Fibroblast of gingiva (primary cell): ENCODE measurements around the gene PPP1R37.
"Not testable (repeated sequence)": the region's sequence is repeated elsewhere in the genome, so short reads cannot be mapped to it uniquely, and the experiment has no call there.

Source experiments
- DNase-seq: peaks from one replicate; pipeline ENCODE4 v3.0.0-alpha.2; 2011; ENCODE audit warnings: low read depth

PPP1R37 gene

GRCh38 chr19:45115809-45116615, 23.0 kb downstream of the PPP1R37 start:
- peak; percentile 10 for DNase-seq

GRCh38 chr19:45117167-45117594, 24.2 kb downstream of the PPP1R37 start:
- DNase-seq, result no peak

GRCh38 chr19:45117671-45118070, 24.7 kb downstream of the PPP1R37 start:
- DNase-seq, result no peak

GRCh38 chr19:45118106-45118505, 25.1 kb downstream of the PPP1R37 start:
- no peak for DNase-seq

GRCh38 chr19:45118591-45119355, 25.8 kb downstream of the PPP1R37 start:
- not testable (repeated sequence) for DNase-seq

GRCh38 chr19:45119582-45119981, 26.6 kb downstream of the PPP1R37 start:
- no peak for DNase-seq

GRCh38 chr19:45121827-45122345, 28.9 kb downstream of the PPP1R37 start:
- no peak for DNase-seq

- DNase-seq, result no peak
Observed at GRCh38 chr19:45122832-45123231, 29.9 kb downstream of the PPP1R37 start.

GRCh38 chr19:45123440-45123850, 30.5 kb downstream of the PPP1R37 start:
- no peak for DNase-seq

GRCh38 chr19:45124021-45124420, 31.0 kb downstream of the PPP1R37 start:
- no peak for DNase-seq

GRCh38 chr19:45125360-45125759, 32.4 kb downstream of the PPP1R37 start:
- DNase-seq, result no peak

- peak; percentile 20 for DNase-seq
Observed at GRCh38 chr19:45125975-45126493, 33.1 kb downstream of the PPP1R37 start.

- no peak for DNase-seq
Observed at GRCh38 chr19:45126654-45127053, 33.7 kb downstream of the PPP1R37 start.

GRCh38 chr19:45128146-45128545, 35.2 kb downstream of the PPP1R37 start:
- no peak for DNase-seq

- DNase-seq, result no peak
Observed at GRCh38 chr19:45128806-45129205, 35.8 kb downstream of the PPP1R37 start.

GRCh38 chr19:45130236-45130635, 37.3 kb downstream of the PPP1R37 start:
- DNase-seq, result no peak

GRCh38 chr19:45130888-45131615, 38.1 kb downstream of the PPP1R37 start:
- no peak for DNase-seq

- no peak for DNase-seq
Observed at GRCh38 chr19:45133661-45134060, 40.7 kb downstream of the PPP1R37 start.

GRCh38 chr19:45135176-45135885, 42.4 kb downstream of the PPP1R37 start:
- no peak for DNase-seq

- DNase-seq, result no peak
Observed at GRCh38 chr19:45136507-45137178, 43.7 kb downstream of the PPP1R37 start.
